Right hindlimb (tissue), 1 donor: ENCODE measurements around the gene SIRPA.
A peak's percentile ranks its signal among the peaks of the same experiment; 100 is the strongest.

ENCODE experiments used
- DNase-seq: peaks from one replicate; pipeline ENCODE4 v3.0.0-alpha.2; 2018

SIRPA gene

GRCh38 chr20:1890469-1891262 is 4.5 kb upstream of the SIRPA start:
- no peak for DNase-seq

DNA sequence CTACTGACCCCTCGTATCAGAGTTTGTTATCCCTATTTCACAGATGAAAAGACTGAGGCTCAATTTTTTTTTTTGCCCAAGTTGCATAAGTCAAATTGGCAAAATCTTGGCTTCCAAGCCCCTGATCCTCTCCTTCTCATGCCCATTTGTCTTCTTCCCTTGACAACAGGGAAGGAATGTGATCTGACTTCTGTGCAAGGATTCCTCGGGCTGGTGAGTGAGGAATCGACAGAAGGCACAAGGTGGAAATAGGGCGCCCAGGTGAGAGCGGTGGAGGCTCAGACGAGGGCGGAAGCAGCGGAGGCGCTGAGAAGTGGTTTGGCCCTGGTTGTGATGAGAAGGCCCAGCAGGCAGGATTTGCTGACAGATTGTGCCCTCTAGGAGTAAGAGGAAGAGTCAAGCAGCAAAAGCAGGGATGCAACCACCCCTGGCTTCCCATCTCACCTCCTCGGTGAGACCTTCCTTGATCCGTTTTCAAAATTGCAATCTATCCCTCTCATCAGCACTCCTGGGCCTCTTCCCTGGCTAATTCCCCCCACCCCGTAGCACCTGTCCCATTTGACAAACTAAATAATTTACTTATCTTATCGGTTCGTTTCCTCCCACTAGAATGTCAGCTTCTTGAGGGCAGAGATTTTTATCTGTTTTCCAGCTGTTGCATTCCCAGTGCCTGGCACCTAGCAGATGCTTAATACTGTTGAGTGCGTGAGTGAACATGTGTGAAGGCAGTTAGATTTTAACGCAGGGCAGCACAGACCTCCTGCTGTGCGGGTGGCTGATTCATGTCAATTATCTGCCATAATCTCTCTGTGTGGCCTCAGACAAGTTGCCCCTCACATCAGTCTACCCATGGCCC is 3.7 kb upstream of the SIRPA start:
- no peak for DNase-seq

DNA sequence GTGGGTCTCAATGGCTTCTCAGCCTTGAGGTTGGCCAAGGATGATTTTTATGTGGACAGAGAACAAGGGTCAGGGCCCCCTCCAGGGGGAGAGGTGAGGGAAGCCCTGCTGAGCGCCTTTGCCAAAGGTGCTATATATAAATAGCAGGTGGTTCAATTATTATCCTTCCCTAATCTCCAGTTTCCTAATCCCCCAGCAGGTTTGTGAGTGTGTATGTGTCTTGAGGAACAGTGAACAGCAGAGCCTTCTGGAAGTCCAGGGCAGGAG is 3.2 kb upstream of the SIRPA start:
- DNase-seq: no peak

GRCh38 chr20:1893721-1894470 is 1.3 kb upstream of the SIRPA start:
- no peak for DNase-seq

DNA sequence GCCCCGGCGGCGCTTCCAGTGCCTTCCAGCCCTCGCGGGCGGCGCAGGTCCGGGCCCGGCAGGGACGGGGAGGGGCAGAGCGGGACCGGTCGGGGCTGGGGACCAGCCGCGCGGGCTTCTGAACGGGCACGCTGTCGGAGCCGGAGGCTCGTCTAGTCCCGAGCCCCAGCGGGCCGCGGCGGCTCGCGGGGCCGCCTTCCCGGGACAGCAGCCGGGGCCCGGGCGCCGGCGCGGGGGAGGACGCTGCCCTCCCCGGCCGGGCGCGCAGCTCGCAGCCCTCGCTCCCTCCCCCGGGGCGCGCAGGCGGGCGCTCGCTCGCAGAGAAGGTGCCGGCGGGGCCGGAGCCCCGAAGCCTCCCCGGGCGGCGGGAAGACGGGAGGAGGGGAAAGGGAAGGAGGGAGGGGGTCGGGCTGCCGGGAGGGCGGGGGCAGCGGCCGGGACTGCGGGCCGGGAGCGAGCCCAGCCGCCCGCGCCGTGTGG is 696 bp upstream of the SIRPA start:
- DNase-seq: peak; percentile 81

DNA sequence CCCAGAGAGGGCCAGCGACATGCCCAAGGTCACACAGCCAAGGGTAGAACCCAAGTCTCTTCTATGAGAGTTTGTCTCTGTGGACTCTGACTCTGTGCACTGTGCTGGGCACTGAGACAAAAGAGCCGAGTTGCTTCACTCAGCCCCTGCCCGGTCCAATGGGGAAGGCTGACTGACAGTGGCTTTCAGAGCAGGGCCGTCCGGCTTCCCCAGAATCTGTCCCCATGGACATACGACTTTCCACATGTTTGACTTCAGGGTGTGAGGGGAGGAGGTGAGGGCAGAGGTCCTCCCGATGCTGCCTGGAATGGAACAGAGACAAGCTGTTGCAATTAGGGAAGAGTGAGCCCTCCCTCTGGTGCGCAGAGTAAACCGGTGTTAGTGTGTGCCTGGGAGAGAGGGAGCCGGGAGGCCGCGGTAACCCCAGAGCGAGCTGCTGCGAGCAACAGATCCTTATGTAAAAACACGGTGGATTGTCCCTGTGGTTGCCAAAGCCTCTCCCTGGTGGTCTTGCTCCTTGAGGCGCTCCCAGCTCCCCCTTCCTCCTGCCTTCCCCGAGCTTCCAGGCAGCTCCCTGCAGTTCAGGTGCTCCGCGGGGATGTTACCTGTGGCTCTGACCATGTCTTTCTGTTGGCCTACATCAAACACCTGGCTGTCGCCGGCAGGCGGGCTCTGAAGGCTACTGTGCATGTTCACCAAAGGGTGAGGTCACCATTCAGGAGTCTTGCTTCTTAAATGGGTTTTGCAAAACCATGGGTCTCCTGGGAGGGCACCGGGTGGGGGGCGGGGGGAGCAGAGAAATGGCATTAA is 672 bp downstream of the SIRPA start:
- DNase-seq: no peak

- DNase-seq: no peak
These were observed 1.5 kb downstream of the SIRPA start for GRCh38 chr20:1896484-1897258.

- DNase-seq: no peak
These were observed 2.3 kb downstream of the SIRPA start for GRCh38 chr20:1897541-1897940.

DNA sequence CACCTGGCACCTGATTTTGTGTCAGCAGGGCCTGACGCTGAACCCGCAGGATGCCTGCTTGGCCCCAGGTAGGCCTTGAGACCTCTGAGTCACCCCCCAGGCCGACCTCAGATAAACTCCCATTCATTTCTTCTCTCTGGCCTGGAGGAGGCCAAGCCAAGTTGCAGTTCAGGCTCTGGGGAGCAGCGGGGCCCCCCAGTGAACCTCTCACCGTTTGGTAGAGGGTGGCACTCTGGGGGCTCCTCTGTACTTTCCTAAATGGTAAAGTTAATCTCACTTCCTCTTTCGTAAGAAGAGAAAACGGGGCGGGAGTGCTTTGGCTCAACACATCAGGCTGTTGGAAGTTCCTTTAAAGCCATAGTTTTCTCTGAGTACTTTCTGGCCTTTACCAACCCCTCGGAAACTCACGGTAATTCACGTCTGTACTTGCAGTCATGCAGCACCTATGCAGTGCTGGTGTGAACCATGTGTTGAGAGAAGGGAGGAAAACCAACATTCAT is 2.8 kb downstream of the SIRPA start:
- DNase-seq: no peak

DNA sequence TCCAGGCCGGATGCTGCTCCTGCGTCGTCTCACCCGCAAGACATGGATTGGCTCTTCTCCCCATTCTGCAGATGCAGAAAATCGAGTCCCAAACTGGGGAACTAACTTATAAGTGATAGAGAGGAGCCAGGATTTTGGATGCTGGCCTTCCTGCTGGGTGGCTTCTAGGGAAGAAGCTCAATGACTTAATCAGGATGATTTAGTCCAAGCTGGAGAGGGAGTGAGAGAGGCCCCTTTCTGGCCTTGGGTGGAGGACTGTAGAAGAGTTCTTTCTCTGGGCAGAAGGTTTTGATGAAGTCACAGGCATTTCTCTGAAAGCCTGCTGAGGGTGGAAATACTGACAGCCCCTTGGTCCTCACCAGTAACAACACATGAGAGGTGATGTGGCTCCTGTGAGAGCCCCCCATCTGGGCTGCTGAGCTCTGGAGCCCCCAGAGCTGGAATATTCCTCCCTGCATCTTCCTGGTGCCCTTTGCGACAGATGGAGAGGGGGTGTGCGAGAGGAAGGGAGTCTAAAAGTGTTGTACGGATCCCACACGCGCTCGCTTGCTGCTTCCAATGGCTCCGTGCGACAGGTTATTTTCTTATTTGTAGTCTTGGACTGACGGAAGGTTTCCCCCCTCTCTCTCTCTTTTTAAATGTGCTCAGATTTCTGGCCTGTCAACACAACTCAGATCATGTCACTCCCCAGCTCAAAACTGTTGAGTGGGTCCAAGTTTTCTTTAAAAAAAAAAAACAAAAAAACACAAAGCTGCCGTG is 3.5 kb downstream of the SIRPA start:
- no peak for DNase-seq

GRCh38 chr20:1899241-1899525 is 4.0 kb downstream of the SIRPA start:
- no peak for DNase-seq

DNA sequence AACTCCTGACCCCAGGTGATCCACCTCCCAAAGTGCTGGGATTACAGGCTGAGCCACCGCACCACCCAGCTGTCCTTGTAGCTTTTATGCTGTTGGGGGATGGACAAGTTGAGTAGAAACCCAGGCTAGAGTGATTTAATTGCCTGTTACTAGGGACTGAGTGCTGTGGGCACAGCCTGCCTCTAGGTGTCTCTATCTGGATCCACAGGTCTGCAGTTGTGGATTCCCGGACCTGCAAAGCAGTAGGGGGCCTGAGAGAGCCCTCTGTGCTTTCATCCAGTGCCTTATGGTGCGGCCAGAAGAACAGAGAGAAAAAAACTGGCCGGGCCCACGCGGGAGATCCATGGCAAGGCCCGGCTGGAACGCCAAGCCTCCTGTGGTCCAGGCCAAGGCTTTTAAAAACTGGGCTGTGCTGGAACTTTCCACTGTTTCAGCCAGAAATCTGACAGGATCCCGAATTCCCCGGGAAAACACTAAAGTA is 5.2 kb downstream of the SIRPA start:
- peak; percentile 76 for DNase-seq

DNA sequence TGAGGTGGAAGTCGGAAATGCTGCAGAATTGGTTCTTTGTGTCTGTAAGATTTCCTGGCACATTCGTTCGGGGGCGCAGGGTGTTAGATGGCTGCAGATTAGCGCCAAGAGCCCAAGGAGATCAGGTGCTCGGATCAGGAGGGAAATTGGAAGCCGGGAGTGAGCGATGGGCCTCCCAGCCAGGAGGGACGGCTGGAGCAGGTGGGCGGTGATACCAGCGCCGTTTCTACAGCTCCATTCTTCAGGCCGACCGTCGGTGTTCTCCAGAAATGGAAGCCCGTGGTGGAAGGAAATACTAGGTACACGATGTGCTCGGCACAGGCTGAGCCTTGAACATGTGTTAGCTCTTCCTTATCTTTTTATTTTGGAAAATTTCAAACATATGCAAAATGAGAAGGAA is 6.5 kb downstream of the SIRPA start:
- no peak for DNase-seq

DNA sequence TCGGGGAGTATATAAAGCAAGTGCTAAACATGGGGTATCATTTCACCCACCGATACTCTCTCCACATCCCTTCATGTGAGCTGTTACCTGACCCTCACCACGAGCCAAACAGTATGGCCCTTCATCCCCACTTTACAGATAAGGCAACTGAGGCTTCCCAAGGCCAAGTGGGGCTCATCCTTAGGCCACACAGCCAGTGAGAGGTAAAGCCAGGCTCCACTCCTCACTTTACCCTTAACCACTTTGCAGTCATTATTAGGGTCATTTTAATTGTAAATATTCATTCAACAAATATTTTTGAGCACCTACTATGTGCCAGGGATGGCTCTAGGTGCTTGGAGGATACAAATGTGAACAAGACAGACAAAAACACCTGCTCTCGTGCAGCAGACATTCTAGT is 7.0 kb downstream of the SIRPA start:
- DNase-seq: no peak

DNA sequence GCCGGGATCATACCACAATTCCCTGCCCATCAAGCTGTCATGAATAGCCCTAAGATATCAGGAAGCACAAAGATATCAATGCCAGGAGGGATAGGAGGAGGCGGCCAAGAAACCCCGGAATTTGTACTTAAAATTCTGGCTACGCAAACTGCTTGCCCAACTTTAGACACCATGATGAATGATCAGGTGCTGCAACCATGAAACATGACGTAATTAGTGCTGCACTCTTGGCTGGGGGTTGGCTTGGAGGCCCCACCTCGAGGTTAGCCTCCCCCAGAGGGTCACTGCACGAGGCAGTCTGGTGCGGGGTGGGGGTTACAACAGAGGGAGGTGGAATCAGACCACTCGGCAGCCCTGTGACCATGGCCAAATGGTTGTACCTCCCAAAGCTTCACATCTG is 8.9 kb downstream of the SIRPA start:
- DNase-seq: no peak

- DNase-seq: no peak
These were observed 9.8 kb downstream of the SIRPA start for GRCh38 chr20:1905009-1905408.

DNA sequence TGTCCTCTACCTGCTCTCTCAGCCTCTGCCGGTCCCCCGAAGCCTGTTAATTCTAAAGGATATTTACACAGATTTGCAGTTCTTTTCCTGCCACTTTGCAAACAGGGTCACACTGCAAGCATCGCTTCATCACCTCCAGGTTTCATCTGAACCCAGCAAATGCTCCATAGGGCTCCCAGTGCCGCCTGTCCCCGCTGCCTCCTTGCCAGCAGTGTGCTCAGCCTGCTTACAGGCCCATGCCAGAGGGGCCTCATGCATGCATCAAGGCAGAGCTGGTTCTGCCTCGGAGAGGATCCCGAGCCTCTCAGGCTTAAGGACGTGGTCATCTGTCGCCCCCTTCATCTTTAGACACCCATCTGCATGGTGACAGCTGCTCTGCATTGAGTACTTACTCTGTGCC is 10.5 kb downstream of the SIRPA start:
- no peak for DNase-seq

DNA sequence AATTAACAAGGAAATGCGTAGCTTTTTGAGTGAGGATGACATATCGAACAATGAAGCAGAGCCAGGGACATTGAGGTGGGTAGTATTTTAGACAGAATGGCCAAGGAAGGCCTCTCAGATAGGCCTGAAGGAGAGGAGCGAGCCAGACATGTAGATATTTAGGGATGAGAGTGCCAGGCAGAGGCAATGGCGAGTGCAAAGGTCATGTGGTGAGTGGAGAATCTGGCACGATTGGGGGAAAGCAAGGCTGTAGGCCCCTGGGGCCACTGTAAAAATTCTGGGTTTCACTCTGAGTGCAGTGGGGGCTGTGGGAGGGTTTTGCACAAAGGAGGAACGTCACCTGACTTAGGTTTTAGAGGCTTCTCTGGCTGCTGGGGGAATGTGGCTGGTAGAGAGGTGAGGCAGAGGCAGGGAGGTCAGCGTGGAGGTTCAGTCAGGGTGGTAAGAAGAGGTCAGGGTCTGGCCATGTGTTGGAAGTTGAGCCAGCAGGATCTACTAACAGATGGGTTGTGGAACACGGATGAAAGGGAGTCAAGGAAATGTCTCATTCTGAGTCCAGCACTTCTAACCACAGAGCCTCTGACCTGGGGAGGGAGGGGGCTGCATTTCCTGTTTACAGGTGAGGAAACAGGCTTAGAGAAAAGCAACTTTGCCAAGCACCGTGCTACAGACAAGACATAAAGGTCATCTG is 11.3 kb downstream of the SIRPA start:
- DNase-seq: no peak

GRCh38 chr20:1907586-1907985 is 12.4 kb downstream of the SIRPA start:
- no peak for DNase-seq

GRCh38 chr20:1908191-1908590 is 13.0 kb downstream of the SIRPA start:
- no peak for DNase-seq
